Right lobe of liver (tissue), 4 donors: Measurements from ENCODE around the gene DOK5.

Experiments
- CTCF ChIP-seq, 4 donors: fragments of 200-600 bp in 3 of 4; fragments of 450-650 bp in 1 of 4; IDR thresholded peaks; one replicate each; pipeline versions ENCODE4 v1.5.1 to v1.8.0; 2016 to 2022; ENCODE audit warnings: antibody characterized with exemption in 4 of 4, mild to moderate bottlenecking in 2 of 4
- POLR2A ChIP-seq: fragments of 450-650 bp; IDR thresholded peaks from one replicate; pipeline ENCODE4 v1.6.1; 2017; ENCODE audit warnings: antibody characterized with exemption, mild to moderate bottlenecking
- donor health status: DM: no; HTN: no; CAD: no.
- donor health status: DM: no; HTN: no; CAD: no.
- donor health status: DM: no; HTN: yes; CAD: no.

DNA sequence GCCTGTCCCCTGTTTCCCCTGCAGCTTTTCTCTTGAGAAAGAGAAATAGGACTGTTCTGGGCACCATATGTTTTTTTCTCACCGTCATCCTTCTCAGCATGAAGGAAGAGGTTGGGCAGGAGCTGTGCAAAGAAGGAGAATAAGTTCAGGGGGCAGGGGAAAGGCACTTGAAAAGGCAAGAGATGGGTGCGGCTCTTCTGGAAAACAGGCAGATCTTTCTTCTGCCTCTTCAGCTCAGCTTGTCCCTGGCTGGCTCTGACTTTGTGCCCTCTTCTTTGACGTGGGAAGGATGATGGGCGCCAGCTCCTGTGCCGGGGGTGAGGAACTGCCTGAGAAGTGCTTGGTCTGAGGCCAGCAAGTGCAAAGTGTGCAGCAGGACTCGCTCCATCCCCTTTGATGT is 206.5 kb downstream of the DOK5 start:
- no peak for TF ChIP-seq CTCF (IDR thresholded peaks at IDR 0.05)
- no peak for TF ChIP-seq POLR2A
